GM18505 (cell line): Measurements from ENCODE around the gene IL17B.

ENCODE experiments used
- ATAC-seq: cut with Tn5 transposase; IDR thresholded peaks from one replicate; pipeline ENCODE4 v1.9.1; 2021; ENCODE audit not compliant: unreplicated experiment
- POLR2A ChIP-seq: IDR thresholded peaks from 4 replicates; pipeline ENCODE4 v1.6.1; 2011; ENCODE audit warnings: borderline replicate concordance; ENCODE audit not compliant: insufficient read depth, insufficient read length; ENCODE audit errors: extremely low read depth

IL17B gene

GRCh38 chr5:149419532-149419858 is 40.4 kb upstream of the IL17B start:
- no peak for TF ChIP-seq POLR2A
- ATAC-seq: no peak

DNA sequence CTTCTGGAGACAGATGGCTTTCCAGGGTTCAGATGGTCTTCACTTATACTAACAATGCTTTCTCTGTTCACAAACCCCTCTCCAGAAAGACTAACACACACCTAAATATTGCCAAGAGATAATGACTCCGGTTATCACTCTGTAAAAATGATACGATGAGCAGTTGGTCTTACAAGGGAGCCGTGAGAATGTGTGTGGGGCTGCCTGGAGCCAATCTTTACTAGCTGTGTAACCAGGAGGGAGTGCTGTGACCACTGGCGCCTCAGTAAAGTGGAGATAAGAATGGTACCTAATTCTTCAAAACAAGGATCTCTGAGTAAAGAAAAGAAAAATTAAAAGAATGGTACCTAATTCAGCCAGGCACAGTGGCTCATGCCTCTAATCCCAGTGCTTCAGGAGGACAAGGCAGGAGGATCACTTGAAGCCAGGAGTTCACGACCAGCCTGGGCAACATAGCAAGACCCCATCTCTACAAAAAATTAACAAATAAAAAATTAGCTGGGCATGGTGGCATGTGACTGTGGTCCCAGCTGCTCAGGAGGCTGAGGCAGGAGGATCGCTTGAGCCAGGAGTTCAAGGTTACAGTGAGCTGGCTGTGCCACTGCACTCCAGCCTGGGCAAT is 39.9 kb upstream of the IL17B start:
- no peak for TF ChIP-seq POLR2A
- ATAC-seq: no peak

GRCh38 chr5:149417711-149418368 is 38.7 kb upstream of the IL17B start:
- ATAC-seq: no peak
- TF ChIP-seq POLR2A: no peak

DNA sequence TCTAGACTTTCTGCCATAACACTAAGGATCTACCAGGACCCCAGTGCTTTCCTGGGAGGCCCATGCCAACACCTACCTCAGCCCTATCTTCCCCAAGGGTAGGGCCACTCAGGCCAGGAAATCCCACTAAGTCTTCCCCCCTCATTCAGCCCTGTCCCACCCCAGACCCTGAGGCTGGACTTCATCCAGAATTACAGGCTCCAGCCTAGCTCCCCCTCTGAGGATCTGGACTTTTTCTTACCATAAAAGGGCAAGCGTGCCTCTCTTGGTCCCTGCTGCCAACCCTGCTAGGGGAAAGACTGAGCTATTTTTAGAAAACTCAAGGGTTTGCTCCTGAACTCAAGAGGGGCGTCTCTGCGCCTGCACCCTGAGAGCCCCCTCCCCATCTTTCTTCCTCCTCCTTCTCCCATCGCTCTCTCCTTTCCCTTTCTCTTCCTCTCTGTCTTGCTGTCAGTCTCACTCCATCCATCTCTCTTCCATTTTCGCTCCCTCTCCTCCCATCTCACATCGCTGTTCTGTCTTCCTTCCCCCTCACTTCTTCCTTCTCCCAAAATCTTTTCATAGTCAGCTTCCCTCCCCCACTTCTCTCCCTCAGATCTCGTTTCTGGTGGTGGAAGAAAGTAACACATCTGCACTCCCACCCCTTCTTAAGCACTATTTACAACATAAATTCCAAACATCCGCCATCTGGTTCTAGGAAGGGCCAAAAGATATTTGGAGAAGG is 38.1 kb upstream of the IL17B start:
- TF ChIP-seq POLR2A: no peak
- no peak for ATAC-seq

DNA sequence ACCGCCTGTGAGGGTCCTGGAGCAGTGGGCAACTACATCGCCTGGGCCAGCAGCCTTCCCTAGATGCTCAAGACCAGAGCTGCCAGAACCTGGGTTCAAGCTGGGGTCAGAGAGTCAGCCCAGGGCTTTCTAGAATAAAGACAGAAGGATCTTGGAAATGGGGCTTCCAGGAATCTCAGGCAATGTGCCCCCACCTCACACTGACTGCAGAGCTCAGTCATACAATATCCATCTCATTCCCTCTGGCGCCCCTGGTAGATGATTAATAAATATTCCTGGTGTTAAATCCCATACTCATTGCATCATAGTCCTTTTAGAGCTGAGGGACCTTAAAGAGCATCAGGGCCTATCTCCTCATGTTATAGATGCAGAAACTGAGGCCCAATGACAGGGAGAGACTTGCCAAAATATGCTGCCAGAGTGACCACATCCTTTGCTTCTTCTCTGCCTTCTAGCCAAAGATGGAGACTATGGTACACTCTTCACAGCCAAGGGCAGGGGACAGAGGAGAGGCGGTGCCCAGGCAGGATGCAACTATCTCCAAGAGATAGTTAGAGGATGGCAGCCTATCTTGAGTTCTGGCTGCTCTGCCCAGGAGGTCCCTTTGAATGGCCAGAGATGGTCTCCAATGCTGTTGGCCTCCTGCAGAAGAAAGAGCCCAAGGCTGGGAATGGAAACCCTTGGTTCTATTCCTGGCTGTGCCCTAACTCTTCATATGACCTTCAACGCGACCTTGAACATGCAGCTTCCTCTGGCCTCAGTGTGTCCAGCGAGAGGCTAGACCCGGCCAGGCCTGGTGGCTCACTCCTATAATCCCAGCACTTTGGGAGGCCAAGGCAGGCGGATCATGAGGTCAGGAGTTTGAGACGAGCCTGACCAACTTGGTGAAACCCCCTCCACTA is 36.2 kb upstream of the IL17B start:
- no peak for TF ChIP-seq POLR2A
- no peak for ATAC-seq

GRCh38 chr5:149414405-149415065 is 35.4 kb upstream of the IL17B start:
- no peak for ATAC-seq
- TF ChIP-seq POLR2A: no peak

- ATAC-seq: no peak
- TF ChIP-seq POLR2A: no peak
Observed at GRCh38 chr5:149413477-149414210, 34.6 kb upstream of the IL17B start.

DNA sequence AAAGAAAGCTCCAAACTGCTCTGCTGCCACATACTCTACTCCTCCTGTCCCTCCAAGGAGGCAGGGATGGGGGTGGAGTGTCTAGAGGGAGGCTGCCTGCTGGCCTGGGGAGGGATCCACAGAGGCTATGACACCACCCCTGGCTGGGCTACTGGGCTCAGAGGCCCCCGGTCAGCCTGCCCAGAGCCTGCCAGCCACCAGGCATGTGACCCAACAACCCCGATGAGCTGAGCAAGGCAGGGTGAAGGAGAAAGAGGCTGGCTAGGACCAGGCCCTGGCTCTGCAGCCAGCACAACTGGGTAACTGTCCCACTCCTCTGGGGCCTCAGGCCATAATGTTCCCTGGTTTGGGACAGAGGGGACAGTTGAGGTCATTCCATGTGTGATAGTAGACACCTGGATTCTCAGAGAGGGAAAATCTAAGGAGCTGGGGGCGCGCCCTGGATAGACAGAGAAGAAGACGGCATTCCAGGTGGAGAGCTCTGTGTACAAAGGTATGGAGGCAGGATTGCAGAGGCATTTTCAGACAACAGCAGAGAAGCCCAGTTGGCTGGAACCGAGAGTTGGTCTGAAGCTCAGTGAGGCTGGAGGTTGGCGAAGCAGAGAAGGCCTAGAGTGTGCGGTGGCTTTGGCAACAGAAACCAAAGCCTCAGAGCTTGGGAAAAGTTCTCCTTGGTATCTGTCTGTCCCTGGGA is 33.8 kb upstream of the IL17B start:
- no peak for TF ChIP-seq POLR2A
- no peak for ATAC-seq

DNA sequence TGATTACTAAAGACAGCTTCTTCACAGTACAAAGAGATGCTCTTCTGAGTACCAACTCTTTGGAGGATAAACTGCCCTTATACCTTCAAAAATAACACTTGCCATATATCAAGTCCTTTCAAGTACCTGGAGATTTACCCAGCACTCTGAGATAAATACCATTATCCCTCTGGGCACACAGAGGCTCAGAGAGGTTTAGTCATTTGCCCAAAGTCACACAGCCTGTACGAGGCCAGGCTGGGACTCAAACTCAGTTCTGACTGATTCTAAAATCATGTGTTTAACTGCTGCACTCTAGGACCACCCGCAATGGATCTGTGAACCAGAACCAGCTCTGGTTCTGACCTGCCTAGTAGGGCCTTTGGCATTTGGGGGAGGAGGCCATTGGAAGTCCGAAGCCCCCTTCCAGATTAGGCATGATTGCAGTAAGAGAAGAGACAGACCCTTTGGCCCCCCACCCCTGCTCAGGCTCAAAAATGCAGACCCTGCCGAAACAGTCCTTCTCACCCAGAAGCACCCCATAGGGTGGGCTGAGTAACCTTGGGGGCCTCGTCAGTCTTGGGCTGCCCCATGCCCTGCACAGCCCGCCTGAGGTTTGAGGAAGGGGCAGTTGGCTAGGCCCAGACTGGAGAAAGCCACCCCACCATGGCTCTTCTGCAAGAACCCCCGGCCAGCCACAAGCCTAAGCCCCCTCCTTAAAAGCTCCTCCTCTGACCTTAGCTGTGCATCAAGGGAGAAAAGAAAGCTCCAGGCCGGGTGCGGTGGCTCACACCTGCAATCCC is 32.8 kb upstream of the IL17B start:
- TF ChIP-seq POLR2A: no peak
- no peak for ATAC-seq

- no peak for ATAC-seq
- TF ChIP-seq POLR2A: no peak
Observed at GRCh38 chr5:149410721-149411432, 31.8 kb upstream of the IL17B start.
